ENCODE measurements around the gene CDK14.

Gene CDK14

GRCh38 chr7:91248996-91249395 is 652.9 kb downstream of the CDK14 start:
- no peak for TF ChIP-seq MAX (IDR thresholded peaks at IDR 0.05)
- no peak for TF ChIP-seq ZBTB7A (IDR thresholded peaks at IDR 0.05; ENCODE audit: low read depth)
- no peak for TF ChIP-seq TEAD4 (IDR thresholded peaks at IDR 0.05)
- no peak for TF ChIP-seq EP300 (IDR thresholded peaks at IDR 0.05; ENCODE audit: borderline replicate concordance)
- no peak for TF ChIP-seq TAF1 (IDR thresholded peaks at IDR 0.05; ENCODE audit: low read depth)
- TF ChIP-seq EGR1 (IDR thresholded peaks at IDR 0.05), result no peak
- TF ChIP-seq REST (IDR thresholded peaks at IDR 0.05; ENCODE audit: low read depth), result no peak
- no peak for TF ChIP-seq NFIC (IDR thresholded peaks at IDR 0.05)
- TF ChIP-seq YY1 (IDR thresholded peaks at IDR 0.05; ENCODE audit: low read depth), result no peak
- TF ChIP-seq CEBPB (IDR thresholded peaks at IDR 0.05), result no peak
- TF ChIP-seq RAD21 (IDR thresholded peaks at IDR 0.05; ENCODE audit: low read depth), result no peak
- no peak for TF ChIP-seq FOXM1 (IDR thresholded peaks at IDR 0.05; ENCODE audit: borderline replicate concordance, low read depth)
- no peak for TF ChIP-seq CREB1 (IDR thresholded peaks at IDR 0.05; ENCODE audit: low read depth)
- no peak for TF ChIP-seq USF1 (IDR thresholded peaks at IDR 0.05)
- no peak for TF ChIP-seq TCF12 (IDR thresholded peaks at IDR 0.05; ENCODE audit: low read depth)

GRCh38 chr7:91249506-91250233 is 653.5 kb downstream of the CDK14 start:
- TF ChIP-seq CEBPB (IDR thresholded peaks at IDR 0.05) (0 out of 2 replicates have a peak, but pooled peaks have one; percentile 6), TAF1 (IDR thresholded peaks at IDR 0.05; ENCODE audit: low read depth) (no peak)

- TF ChIP-seq USF1 (IDR thresholded peaks at IDR 0.05) (no peak), FOXM1 (IDR thresholded peaks at IDR 0.05; ENCODE audit: borderline replicate concordance, low read depth) (no peak), CEBPB (IDR thresholded peaks at IDR 0.05) (no peak), REST (IDR thresholded peaks at IDR 0.05; ENCODE audit: low read depth) (no peak), RAD21 (IDR thresholded peaks at IDR 0.05; ENCODE audit: low read depth) (no peak), TEAD4 (IDR thresholded peaks at IDR 0.05) (no peak), EGR1 (IDR thresholded peaks at IDR 0.05) (no peak), TAF1 (IDR thresholded peaks at IDR 0.05; ENCODE audit: low read depth) (no peak), EP300 (IDR thresholded peaks at IDR 0.05; ENCODE audit: borderline replicate concordance) (no peak), TCF12 (IDR thresholded peaks at IDR 0.05; ENCODE audit: low read depth) (no peak), YY1 (IDR thresholded peaks at IDR 0.05; ENCODE audit: low read depth) (no peak), NFIC (IDR thresholded peaks at IDR 0.05) (no peak), ZBTB7A (IDR thresholded peaks at IDR 0.05; ENCODE audit: low read depth) (no peak), CREB1 (IDR thresholded peaks at IDR 0.05; ENCODE audit: low read depth) (no peak), MAX (IDR thresholded peaks at IDR 0.05) (no peak)
Observed at GRCh38 chr7:91250706-91251105, 654.6 kb downstream of the CDK14 start.

GRCh38 chr7:91251877-91252276 is 655.8 kb downstream of the CDK14 start:
- TF ChIP-seq REST (IDR thresholded peaks at IDR 0.05; ENCODE audit: low read depth), result no peak
- TF ChIP-seq ZBTB7A (IDR thresholded peaks at IDR 0.05; ENCODE audit: low read depth), result no peak
